Lower leg skin (tissue), 4 donors: ENCODE data around the gene KDM4F. TPM values are rescaled to one million over a fixed set of nuclear protein-coding genes. Genes with fewer than 3 reads are reported as not detected.
"Not testable (repeated sequence)": the region's sequence is repeated elsewhere in the genome, so short reads cannot be mapped to it uniquely, and the experiment has no call there.

Source experiments
- DNase-seq, 2 donors: peaks; one replicate each; pipeline ENCODE4 v3.0.0-alpha.2; 2019; ENCODE audit warnings: low spot score in 2 of 2
- H3K4me3 ChIP-seq: fragments of 200-600 bp; sonication (generic); 2 replicates; pipeline ENCODE4 v1.5.1; 2017; ENCODE audit warnings: mild to moderate bottlenecking, low read depth; ENCODE audit not compliant: poor library complexity, severe bottlenecking
- CTCF ChIP-seq, 3 donors: fragments of 450-650 bp; IDR thresholded peaks; one replicate each; pipeline ENCODE4 v1.5.1; 2016; ENCODE audit warnings: antibody characterized with exemption in 3 of 3, mild to moderate bottlenecking in 3 of 3, moderate library complexity in 2 of 3
- POLR2A ChIP-seq, 2 donors: fragments of 450-650 bp; IDR thresholded peaks; one replicate each; pipeline ENCODE4 v1.6.1; 2016 to 2017; ENCODE audit warnings: antibody characterized with exemption in 2 of 2, mild to moderate bottlenecking in 1 of 2, moderate library complexity in 1 of 2
- WGBS, 2 donors: methylation state at CpG; one replicate each; pipeline ENCODE4 v1.1.5; 2018; 5-methylcytosine and 5-hydroxymethylcytosine counted together
- intact Hi-C: fragments of 100-400 bp; cut with DNase I; formaldehyde crosslinking; loops from one replicate; pipeline ENCODE4 v1.15.0; 2023; ENCODE audit warnings: low total_unique reads
- total RNA-seq, 4 donors: library from RNA; depleted of rRNA; stranded (reverse); fragments of >200 nt; gene quantifications; one replicate each; pipeline ENCODE4 v1.1.0, GENCODE V29; 2016

The KDM4F gene
- not detected for total RNA-seq

DNA sequence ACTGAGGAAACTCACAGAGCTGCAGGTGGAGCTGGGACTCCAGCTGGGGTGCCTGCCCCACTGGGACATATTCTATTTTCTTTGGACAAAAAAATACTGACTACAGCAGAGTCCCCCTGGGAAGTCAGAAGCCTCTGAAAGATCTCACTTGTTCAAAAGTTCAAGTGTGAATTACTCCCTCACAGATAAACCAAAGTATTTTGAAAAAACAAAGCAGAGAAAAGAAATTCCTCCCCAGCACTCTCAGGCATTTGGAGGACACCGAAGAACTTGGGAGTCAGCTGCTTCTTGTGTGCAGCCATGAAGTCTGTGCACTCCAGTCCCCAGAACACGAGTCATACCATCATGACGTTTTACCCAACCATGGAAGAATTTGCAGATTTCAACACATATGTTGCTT, at the start of gene KDM4F:
Gene KDM4F, plus strand, starts transcription at position 301 of the 400 bp plus-strand sequence.
- WGBS, 2 donors, result 72 to 74% methylated on average over 3 of the region's 3 CpGs
- intact Hi-C loops, H3K4me3 ChIP-seq, DNase-seq: not testable (repeated sequence)

- no peak overlapping the region for H3K4me3 ChIP-seq
- no peak for TF ChIP-seq POLR2A (IDR thresholded peaks at IDR 0.05)
- no peak for TF ChIP-seq CTCF (IDR thresholded peaks at IDR 0.05)
- intact Hi-C loops, result no loop called here
- no peak for DNase-seq
Observed at GRCh38 chr11:95003716-95004115, 45.5 kb upstream of the KDM4F start.

GRCh38 chr11:95005642-95006041, 43.6 kb upstream of the KDM4F start:
- 89 to 95% methylated on average over 1 of the region's 1 CpG for WGBS, 2 donors
- DNase-seq, result no peak
- intact Hi-C loops, result no loop called here
- H3K4me3 ChIP-seq, result no peak overlapping the region
- TF ChIP-seq POLR2A (IDR thresholded peaks at IDR 0.05), result no peak
- no peak for TF ChIP-seq CTCF (IDR thresholded peaks at IDR 0.05)

DNA sequence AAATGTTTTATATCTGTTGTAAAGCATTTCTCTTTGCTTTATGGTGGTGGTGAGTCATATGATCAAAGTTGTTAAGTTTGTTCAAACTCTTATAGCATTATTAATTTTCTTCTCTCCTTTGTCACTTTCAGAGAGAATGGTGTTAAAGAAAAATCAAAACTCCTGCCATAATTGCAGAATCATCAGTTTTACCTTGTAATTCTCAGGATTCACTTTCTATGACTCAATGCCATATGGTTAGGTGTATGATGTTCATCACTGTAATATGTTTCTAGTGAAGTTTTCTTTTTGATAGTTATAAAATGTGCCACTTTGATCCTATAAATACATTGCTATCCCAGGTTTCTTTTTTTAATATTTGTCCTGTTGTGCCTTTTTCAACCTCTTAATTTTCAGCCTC, 37.8 kb upstream of the KDM4F start:
- intact Hi-C loops, result no loop called here
- no peak for TF ChIP-seq POLR2A (IDR thresholded peaks at IDR 0.05)
- TF ChIP-seq CTCF (IDR thresholded peaks at IDR 0.05), result no peak
- H3K4me3 ChIP-seq, result no peak overlapping the region
- DNase-seq, result no peak

DNA sequence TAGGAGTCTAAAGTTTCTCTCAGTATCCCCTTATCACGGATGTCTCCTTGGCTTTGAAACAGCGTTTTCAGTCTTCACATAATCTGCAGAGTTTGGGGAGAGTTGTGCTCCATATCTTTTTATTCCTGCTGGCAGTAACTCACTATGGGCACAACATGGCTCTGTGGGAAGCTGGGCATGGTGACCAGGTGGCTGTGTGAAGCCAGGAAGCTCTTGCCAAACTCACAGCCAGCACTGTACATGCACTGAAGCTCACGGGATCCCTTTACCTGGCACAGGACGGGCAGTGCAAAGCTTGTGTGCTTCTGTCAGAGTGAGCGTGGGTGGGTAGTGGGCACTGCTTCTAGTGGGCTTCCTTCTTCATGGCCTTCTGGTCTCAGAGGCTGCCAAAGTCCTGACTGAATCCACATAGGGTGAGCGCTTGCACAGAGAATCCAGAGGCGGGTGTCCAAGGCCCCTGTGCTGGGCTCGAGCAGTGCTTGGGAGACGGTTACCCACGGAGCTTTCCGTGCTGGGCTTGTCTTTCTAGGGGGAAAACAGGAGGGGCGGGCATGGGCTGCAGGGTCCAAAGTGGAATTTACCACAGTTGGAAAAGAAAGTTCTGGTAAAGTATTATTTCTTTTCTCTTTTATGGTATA, 34.9 kb upstream of the KDM4F start:
- intact Hi-C loops, result no loop called here
- 86 to 90% methylated on average over 11 to 12 of the region's 12 CpGs for WGBS, 2 donors

DNA sequence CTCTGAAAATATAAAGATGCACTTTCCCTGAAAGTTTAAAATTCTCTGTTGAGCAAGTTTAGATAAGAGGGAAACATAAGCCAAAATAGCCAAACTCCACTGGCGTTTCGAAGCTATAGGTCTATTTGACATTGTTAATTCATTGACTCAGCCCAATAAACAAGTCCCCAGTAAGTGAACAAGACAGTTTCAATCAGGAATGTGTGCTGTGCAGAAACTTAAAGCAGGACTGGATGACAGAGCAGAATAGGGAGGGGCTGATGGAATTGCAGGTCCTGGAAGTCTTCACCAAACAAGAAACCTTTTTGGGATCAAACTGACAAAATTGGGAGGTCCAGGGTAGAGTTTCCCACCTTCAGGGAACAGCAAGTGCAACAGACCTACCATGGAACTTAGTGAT, 33.1 kb upstream of the KDM4F start:
- intact Hi-C loops, result no loop called here

More for the DNA sequence above, 34.9 kb upstream of the KDM4F start:
- TF ChIP-seq CTCF (IDR thresholded peaks at IDR 0.05) (no peak), POLR2A (IDR thresholded peaks at IDR 0.05) (no peak)
- no peak overlapping the region for H3K4me3 ChIP-seq
- DNase-seq, result no peak

DNA sequence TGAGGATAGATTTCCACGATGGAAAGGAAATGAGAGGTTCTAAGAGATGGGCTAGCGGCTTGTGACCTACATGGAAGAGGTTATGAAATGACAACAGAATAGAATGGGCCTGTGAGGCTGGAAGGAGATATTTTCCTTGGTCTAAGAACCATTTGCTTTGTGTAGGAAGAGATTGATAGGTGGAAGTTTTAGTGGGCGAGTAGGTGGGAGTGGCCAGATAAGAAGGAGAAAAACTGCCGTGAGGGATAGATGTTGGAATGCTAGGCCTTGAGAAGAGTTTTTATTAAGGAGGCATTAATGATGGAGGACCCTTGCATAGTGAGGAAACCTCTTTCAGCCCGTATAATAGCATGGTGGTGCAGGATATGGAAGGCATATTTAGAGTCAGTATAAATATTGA, 27.8 kb upstream of the KDM4F start:
- H3K4me3 ChIP-seq, DNase-seq, intact Hi-C loops: not testable (repeated sequence)
- 87 to 91% methylated on average over 5 of the region's 5 CpGs for WGBS, 2 donors

More for the DNA sequence above, 33.1 kb upstream of the KDM4F start:
- DNase-seq, result no peak
- 73 to 81% methylated on average over 2 of the region's 2 CpGs for WGBS, 2 donors
- TF ChIP-seq POLR2A (IDR thresholded peaks at IDR 0.05) (no peak), CTCF (IDR thresholded peaks at IDR 0.05) (no peak)
- no peak overlapping the region for H3K4me3 ChIP-seq
